Ectodermal cell (in vitro differentiated cells): ENCODE data around the gene ISL2.

Experiments used
- H3K27ac ChIP-seq: 2 replicates; pipeline ENCODE4 v1.7.0; 2013; ENCODE audit warnings: mild to moderate bottlenecking, low read depth, low read length; ENCODE audit not compliant: insufficient read depth, poor library complexity, severe bottlenecking
- H3K27me3 ChIP-seq: 2 replicates; pipeline ENCODE4 v1.7.0; 2013; ENCODE audit warnings: mild to moderate bottlenecking, low read length; ENCODE audit not compliant: insufficient read depth, control insufficient read depth, poor library complexity, severe bottlenecking
- H3K36me3 ChIP-seq: one replicate; pipeline ENCODE4 v1.7.0; 2013; ENCODE audit warnings: low read length; ENCODE audit not compliant: control insufficient read depth, insufficient read depth
- H3K4me1 ChIP-seq: one replicate; pipeline ENCODE4 v1.7.0; 2013; ENCODE audit warnings: low read length; ENCODE audit not compliant: control insufficient read depth, insufficient read depth
- H3K4me3 ChIP-seq: 2 replicates; pipeline ENCODE4 v1.7.0; 2013; ENCODE audit warnings: low read depth, low read length, control low read depth; ENCODE audit not compliant: insufficient read depth
- H3K9me3 ChIP-seq: 2 replicates; pipeline ENCODE4 v1.7.0; 2013; ENCODE audit warnings: mild to moderate bottlenecking, low read length, moderate library complexity; ENCODE audit not compliant: control insufficient read depth
- WGBS, 2 experiments: methylation state at CpG; one replicate each; pipeline ENCODE4 v1.1.7; 2013; ENCODE audit warnings: missing lambda C conversion rate in 2 of 2; 5-methylcytosine and 5-hydroxymethylcytosine counted together

ISL2 gene

DNA sequence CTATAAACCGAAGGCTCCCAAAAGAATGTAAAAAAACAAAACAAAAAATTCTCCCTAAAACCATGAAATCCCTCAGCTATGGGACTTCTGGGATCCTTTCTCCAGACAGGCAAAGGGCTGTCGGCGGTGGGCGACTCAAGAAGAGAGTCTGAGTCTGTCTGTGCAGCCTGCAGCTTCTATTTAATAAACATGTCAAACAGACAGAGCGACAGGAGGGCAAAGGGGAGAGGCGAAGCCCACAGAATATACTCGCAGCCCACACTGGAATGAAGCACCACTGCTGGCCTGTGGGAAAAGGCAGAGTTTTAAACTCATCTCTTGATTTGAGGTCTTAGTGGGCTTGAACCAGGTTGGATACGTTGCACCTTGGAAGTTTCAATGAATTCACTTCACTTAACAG is 40.2 kb downstream of the ISL2 start:
- 85 to 88% methylated on average over 8 of the region's 8 CpGs for WGBS, 2 experiments
- no peak overlapping the region for H3K27ac ChIP-seq
- peaks cover 7% of the 10 kb centered on the region for H3K4me1 ChIP-seq
- H3K27me3 ChIP-seq = no peaks in the 10 kb centered on the region
- H3K36me3 ChIP-seq = no peaks in the 10 kb centered on the region
- H3K9me3 ChIP-seq = no peaks in the 10 kb centered on the region
- H3K4me3 ChIP-seq = no peak overlapping the region

DNA sequence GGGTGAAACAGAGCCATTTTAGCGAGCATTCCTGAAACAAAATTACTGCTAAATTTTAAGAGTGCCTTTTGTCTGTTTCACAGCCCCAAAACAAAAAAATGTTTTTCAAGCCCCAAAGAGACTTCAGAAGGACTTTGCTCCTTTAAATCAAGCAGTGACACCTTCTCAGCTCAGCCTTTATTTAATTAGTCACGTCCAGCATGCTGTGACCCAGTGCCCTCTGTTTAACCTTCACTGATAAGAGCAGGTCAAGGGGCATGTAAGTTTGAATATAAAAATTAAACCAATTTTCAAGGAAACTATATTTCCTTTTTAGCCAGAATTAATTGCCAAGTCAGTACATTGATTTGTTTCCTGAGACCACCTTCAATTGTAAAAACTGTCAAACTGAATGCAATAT is 40.6 kb downstream of the ISL2 start:
- Histone ChIP-seq H3K36me3 (no peaks in the 10 kb centered on the region), H3K27me3 (no peaks in the 10 kb centered on the region), H3K27ac (no peak overlapping the region), H3K4me3 (no peak overlapping the region), H3K4me1 (peaks cover 7% of the 10 kb centered on the region), H3K9me3 (no peaks in the 10 kb centered on the region)
- WGBS, 2 experiments = 72 to 75% methylated on average over 2 of the region's 2 CpGs

DNA sequence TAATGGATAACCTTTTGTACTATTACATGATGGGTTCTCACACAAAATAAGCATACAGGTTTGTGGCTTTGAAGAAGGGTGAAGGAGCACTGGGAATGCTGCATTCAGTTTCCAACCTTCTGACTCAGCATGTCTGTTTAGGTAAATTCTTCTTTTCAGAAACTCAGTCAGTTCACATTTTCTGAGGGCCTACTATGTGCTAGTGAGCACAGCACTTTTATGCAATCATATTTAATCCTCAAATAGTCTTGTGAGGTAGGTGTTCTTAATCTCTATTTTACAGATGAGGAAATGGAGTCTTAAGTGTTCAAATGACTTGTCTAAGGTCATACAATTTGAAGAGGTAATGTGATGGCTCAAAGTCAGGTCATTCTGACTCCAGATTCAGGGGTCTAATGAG is 41.2 kb downstream of the ISL2 start:
- H3K4me1 ChIP-seq = peaks cover 7% of the 10 kb centered on the region
- no peaks in the 10 kb centered on the region for H3K36me3 ChIP-seq
- H3K4me3 ChIP-seq = no peak overlapping the region
- no peaks in the 10 kb centered on the region for H3K27me3 ChIP-seq
- H3K27ac ChIP-seq = no peak overlapping the region
- no peaks in the 10 kb centered on the region for H3K9me3 ChIP-seq

DNA sequence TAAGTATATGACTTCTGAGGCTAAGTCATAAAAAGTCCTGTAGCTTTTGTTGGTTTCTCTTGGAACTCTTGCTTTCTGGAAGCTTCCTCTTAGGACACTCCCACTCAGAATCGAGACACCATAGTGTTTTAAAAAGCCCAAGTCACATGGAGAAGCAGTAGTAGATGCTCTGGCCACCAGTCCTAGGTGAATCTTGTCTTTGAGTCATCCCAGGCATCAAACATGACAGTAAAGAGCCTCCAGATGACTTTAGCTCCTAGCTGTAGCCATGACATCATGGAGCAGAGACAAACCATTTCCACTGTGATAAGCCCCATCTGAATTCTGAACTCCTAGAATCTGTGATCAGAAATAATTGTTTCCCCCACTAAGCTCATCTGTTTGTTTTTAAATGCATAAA is 42.1 kb downstream of the ISL2 start:
- H3K4me1 ChIP-seq = peaks cover 7% of the 10 kb centered on the region
- H3K4me3 ChIP-seq = no peak overlapping the region
- H3K36me3 ChIP-seq = no peaks in the 10 kb centered on the region
- no peak overlapping the region for H3K27ac ChIP-seq
- no peaks in the 10 kb centered on the region for H3K9me3 ChIP-seq
- H3K27me3 ChIP-seq = no peaks in the 10 kb centered on the region
- 83 to 89% methylated on average over 1 of the region's 1 CpG for WGBS, 2 experiments

DNA sequence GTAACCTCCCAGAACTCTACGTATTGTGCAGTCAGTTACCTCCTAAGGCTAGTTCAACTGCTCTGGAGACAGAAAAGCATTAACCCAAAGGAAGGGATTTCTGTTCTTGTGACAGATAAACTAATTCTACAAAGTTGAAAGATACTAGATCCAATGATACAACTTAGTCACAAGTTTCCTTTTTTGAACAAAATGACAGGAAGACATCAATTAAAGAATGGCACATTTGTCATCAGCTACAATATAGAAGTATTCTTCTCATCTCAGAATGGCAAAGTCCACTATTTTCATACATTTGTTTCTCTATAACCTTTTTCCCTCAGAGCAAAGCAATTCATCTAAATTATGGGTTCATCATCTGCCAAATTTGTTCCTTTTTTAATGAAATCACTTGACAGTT is 43.7 kb downstream of the ISL2 start:
- Histone ChIP-seq H3K36me3 (no peaks in the 10 kb centered on the region), H3K9me3 (no peaks in the 10 kb centered on the region), H3K4me3 (no peak overlapping the region), H3K27me3 (no peaks in the 10 kb centered on the region), H3K4me1 (peaks cover 7% of the 10 kb centered on the region), H3K27ac (no peak overlapping the region)
- 92 to 97% methylated on average over 1 of the region's 1 CpG for WGBS, 2 experiments

DNA sequence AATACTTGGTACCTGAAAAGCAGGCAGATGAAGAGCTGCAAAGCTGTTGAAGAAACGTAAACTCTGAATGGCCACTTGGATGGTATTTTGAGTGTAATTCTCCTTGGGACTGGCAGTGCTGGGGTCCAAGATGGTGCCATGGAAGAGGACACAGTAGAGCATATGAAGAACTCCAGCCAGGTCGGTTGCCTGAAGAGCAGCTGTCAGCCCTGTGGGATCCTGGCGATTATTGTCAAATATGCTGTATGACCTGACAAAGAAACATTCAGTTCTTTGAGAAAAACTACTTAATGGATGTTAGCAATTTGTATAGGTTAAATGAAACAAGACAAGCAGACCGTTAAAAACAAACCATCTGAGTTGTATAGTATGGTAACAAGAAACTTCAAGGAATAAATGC is 44.8 kb downstream of the ISL2 start:
- Histone ChIP-seq H3K4me1 (peaks cover 7% of the 10 kb centered on the region), H3K27ac (no peak overlapping the region), H3K27me3 (no peaks in the 10 kb centered on the region), H3K36me3 (no peaks in the 10 kb centered on the region), H3K9me3 (no peaks in the 10 kb centered on the region), H3K4me3 (no peak overlapping the region)
- 94 to 95% methylated on average over 3 to 4 of the region's 4 CpGs for WGBS, 2 experiments

DNA sequence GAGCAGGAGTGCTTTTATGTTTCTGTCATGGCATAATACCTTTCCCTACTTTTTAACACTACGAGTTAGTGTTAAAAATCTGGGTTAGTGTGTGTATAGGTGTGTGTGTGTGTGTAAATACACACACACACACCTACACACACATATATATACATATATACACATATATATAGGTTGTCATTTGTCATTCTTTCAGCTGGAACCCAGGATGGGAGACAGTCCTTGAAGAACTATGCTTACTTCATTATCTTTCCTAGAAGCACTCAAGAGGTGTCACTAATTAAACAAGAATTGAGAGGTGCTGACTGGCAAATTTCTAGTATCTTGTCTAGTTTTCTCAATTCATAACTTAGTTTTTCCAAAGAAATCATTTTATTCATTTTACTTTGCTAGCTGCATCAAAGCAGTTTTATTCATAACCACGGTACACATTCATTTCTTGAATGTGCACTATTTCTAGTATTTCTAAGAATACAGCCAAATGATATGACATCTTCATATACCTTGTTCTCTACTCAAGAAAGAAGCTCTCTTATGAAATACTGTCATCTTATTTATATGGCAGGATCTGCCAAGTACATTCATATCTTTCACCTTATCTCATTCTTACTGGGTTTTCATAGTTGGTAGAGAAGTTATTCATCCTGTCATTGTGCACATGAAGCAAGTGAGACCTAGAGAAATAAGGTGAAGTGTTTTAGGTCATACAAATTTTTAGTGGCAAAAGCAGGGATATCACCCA is 46.6 kb downstream of the ISL2 start:
- Histone ChIP-seq H3K4me3 (no peak overlapping the region), H3K27ac (no peak overlapping the region)
- WGBS, 2 experiments = 93 to 100% methylated on average over 1 of the region's 2 CpGs

DNA sequence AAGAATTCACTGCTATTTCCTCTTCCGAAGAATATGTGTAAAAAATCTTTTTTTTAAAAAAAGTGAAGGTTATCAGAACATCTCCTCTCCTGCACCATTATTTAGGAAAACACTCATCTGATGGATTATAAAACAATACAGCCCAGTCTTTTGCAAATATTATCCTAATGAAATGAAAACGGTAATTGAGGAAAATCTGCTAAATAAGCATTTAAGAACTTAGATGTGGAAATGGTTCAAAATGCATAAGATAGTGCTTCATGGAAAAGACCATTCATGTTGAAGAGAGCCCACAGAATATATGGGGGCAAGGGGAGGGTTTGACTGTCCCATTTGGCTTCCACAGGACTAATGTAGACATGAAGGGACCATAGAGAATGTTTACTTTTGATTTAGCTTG is 47.8 kb downstream of the ISL2 start:
- WGBS, 2 experiments = 88 to 94% methylated on average over 1 to 2 of the region's 2 CpGs
- Histone ChIP-seq H3K9me3 (no peaks in the 10 kb centered on the region), H3K4me3 (no peak overlapping the region), H3K36me3 (no peaks in the 10 kb centered on the region), H3K27ac (no peak overlapping the region), H3K27me3 (no peaks in the 10 kb centered on the region), H3K4me1 (no peaks in the 10 kb centered on the region)

More for the DNA sequence above, 46.6 kb downstream of the ISL2 start:
- H3K36me3 ChIP-seq = no peaks in the 10 kb centered on the region
- H3K27me3 ChIP-seq = no peaks in the 10 kb centered on the region
- no peaks in the 10 kb centered on the region for H3K4me1 ChIP-seq
- H3K9me3 ChIP-seq = no peaks in the 10 kb centered on the region

DNA sequence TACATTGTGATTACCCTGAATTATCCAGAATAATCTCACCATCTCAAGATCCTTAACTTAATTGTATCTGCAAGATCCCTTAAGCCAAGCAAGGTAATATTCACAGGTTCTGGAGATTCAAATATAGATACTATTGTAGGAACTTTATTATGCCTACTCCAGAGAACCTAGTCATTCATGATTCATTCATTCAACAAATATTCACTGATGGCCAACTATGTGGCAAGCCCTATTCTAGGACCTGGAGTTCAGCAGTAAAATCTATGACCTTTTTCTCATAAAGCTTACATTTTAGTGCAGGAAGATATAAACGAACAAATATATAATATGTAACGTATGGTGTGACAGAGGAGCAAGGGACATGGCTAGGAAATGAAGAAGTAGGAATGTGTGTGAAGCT is 49.6 kb downstream of the ISL2 start:
- no peaks in the 10 kb centered on the region for H3K4me1 ChIP-seq
- no peaks in the 10 kb centered on the region for H3K9me3 ChIP-seq
- no peaks in the 10 kb centered on the region for H3K36me3 ChIP-seq
- WGBS, 2 experiments = 96 to 98% methylated on average over 2 of the region's 2 CpGs
- no peaks in the 10 kb centered on the region for H3K27me3 ChIP-seq
- no peak overlapping the region for H3K27ac ChIP-seq
- no peak overlapping the region for H3K4me3 ChIP-seq

DNA sequence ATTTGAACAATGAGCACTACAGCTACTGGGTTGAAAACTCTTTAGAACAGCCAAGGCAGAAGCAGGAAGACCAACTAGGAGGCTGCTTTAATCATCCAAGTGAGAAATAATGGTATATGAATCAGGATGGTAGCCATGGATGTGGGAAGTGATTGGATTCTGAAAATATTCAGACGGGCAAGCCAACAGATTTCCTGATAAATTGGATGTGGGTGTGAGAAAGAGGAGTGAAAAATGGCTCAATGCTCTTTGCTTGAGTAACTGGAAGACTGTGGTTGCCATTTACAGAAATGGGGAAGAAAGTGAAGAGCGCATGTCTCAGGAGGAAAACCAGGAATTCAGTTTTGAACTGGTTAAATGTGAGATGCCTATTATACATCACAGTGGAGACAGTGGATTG is 50.4 kb downstream of the ISL2 start:
- no peaks in the 10 kb centered on the region for H3K9me3 ChIP-seq
- no peak overlapping the region for H3K4me3 ChIP-seq
- WGBS, 2 experiments = 92 to 94% methylated on average over 2 of the region's 2 CpGs
- no peak overlapping the region for H3K27ac ChIP-seq
- no peaks in the 10 kb centered on the region for H3K36me3 ChIP-seq
- no peaks in the 10 kb centered on the region for H3K27me3 ChIP-seq
- H3K4me1 ChIP-seq = no peaks in the 10 kb centered on the region

DNA sequence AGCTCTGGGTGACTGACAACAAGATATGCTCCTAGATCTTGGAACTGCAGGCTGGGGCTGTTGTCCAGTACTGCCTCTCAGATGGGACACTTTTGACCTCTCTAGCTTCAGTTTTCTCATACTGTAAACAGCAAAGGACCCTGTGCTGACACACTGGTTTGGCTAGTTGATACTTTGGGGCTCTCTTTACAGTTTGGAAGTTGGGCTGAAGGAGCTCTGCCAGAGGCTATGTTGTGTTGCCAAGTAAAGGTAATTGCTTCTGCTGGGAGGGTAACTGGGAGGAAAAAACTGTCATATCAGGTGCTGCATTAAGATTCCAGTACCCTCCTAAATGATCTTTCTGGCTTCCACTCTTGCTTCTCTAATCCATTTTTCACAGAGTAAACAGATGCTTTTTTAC is 54.0 kb downstream of the ISL2 start:
- Histone ChIP-seq H3K9me3 (no peaks in the 10 kb centered on the region), H3K4me1 (no peaks in the 10 kb centered on the region), H3K36me3 (no peaks in the 10 kb centered on the region), H3K27me3 (no peaks in the 10 kb centered on the region), H3K4me3 (no peak overlapping the region), H3K27ac (no peak overlapping the region)
